Measurements from ENCODE around the gene SPAG4.

The SPAG4 gene

DNA sequence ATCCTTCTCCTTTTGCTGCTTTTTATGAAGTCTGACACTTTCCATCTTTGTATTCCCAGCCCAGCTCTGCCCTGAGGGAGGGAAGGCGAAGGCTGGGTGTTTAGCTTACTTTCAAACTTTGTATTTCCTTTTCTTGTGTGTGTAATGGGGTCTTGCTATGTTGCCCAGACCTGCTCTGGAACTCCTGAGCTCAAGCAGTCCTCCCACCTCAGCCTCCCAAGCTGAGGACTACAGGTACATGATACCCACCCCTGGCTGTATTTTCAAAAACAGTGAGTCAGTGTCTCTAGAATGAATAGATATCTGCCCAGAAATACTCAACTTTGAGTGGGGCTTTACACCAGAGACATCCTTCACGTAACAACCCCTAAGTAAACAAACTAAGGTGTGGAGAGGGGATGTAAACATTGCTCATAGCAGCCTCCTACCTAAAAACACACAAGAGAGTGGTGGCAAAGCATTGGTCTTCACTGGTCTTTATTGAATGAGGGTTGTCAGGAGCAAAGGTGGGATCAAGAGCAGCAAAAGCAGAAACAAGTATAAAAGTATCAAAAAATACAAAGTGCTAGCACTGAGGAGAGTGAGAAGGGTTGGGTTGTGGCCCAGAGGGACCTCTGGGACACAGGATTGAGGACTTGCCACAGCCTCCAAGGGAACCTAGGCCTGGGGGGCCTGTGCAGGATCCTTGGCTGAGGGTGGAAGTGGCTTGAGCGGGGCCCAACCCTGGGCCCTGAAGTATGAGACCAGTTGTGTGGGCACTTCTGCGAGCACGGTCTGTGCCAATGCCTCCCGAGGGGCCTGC is 10.2 kb downstream of the SPAG4 start:
- TF ChIP-seq, protein P1, sequence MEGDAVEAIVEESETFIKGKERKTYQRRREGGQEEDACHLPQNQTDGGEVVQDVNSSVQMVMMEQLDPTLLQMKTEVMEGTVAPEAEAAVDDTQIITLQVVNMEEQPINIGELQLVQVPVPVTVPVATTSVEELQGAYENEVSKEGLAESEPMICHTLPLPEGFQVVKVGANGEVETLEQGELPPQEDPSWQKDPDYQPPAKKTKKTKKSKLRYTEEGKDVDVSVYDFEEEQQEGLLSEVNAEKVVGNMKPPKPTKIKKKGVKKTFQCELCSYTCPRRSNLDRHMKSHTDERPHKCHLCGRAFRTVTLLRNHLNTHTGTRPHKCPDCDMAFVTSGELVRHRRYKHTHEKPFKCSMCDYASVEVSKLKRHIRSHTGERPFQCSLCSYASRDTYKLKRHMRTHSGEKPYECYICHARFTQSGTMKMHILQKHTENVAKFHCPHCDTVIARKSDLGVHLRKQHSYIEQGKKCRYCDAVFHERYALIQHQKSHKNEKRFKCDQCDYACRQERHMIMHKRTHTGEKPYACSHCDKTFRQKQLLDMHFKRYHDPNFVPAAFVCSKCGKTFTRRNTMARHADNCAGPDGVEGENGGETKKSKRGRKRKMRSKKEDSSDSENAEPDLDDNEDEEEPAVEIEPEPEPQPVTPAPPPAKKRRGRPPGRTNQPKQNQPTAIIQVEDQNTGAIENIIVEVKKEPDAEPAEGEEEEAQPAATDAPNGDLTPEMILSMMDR (conservative IDR thresholded peaks at IDR 0.05; ENCODE audit: low read length): no peak
- no peak for DNase-seq (ENCODE audit: low read depth)
- H3K4me3 ChIP-seq (ENCODE audit: low read length): no peak overlapping the region

DNA sequence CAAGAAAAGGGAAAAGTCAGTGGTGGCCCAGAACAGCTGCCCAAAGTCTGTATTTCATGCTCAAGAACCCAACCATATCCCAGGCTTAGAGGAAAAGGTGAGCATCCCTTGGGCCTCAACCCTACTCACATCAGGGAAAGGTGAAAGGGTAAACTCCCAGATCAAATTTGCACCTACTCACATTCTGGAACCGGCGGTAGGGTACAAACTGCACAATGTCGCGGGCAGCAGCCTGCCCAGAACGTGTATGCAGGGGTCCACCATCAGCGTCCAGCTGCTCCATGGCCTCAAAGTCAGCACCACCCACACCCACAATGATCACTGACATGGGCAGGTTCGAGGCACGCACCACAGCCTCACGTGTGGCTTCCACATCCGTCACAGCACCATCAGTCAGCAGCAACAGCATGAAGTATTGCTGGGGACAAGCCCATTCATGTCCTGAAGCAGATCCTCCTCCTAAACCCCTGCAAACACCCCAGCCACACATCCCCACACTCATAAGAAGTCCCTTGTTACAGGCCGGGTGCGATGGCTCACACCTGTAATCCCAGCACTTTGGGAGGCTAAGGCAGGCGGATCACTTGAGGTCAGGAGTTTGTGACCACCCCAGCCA is 10.9 kb downstream of the SPAG4 start:
- no peak for DNase-seq (ENCODE audit: low read depth)
- no peak overlapping the region for H3K4me3 ChIP-seq (ENCODE audit: low read length)
- TF ChIP-seq, protein P1 (conservative IDR thresholded peaks at IDR 0.05; ENCODE audit: low read length): no peak

DNA sequence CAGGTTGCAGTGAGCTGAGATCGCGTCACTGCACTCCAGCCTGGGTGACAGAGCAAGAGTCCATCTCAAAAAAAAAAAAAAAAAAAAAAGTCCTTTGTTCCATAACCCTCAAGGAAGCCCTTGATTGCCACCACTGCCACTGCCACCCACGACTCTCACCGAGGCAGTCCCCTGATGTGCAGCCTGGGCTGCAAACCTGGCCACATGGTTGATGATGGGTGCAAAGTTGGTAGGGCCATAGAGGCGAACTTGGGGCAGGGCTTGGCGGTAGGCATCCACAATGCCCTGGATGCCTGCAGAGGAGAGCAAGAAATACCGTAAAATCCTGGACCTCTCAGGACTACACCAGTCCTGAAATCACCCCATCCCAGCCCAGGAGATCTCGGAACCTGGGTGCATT is 11.5 kb downstream of the SPAG4 start:
- no peak for DNase-seq (ENCODE audit: low read depth)
- H3K4me3 ChIP-seq (ENCODE audit: low read length): no peak overlapping the region
- TF ChIP-seq, protein P1 (conservative IDR thresholded peaks at IDR 0.05; ENCODE audit: low read length): no peak

DNA sequence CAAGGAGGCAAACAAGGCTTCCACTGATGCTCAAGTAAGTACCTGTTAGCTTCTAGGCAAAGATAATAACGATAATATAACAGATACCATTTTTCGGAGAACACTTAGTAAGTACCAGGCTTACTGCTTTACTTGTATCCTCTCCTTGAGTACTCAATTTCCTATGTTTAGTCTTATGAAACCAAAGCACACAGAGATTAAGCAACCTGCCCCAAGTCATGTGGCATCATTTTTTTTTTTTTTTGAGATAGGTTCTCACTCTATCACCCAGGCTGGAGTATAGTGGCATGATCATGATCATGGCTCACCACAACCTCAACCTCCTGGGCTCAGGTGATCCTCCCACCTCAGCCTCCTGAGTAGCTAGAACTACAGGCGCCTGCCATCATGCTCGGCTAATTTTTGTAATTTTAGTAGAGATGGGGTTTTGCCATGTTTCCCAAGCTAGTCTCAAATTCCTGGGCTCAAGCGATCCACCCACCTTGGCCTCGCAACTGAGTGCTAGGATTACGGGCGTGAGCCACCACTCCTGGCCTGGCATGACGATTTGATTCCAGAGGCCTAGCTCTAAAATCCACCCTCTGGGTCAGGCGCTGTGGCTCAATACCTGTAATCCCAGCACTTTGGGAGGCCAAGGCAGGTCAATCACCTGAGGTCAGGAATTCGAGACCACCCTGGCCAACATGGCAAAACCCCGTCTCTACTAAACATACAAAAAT is 14.0 kb downstream of the SPAG4 start:
- no peak overlapping the region for H3K4me3 ChIP-seq (ENCODE audit: low read length)
- TF ChIP-seq, protein P1 (conservative IDR thresholded peaks at IDR 0.05; ENCODE audit: low read length): no peak
- DNase-seq (ENCODE audit: low read depth): no peak

DNA sequence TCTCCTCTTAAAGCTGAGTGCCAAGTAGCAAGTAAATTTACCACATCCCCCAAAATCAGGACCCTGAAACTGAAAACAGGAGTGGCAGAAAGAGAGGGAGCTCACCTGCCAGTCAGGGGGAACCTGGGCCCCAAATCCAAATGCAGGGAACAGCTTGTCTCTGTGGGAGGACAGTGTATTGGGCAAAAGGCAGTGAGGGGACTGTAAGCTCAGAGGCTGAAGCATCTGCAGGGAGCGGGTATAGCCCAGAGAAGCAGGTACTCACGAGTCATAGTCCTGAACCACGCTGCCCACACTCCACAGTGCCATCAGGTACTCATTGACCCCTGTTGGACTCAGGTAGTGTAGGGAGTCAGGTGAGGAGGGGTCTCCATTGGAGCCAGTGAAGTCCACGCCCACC is 15.0 kb downstream of the SPAG4 start:
- H3K4me3 ChIP-seq (ENCODE audit: low read length): no peak overlapping the region
- TF ChIP-seq, protein P1 (conservative IDR thresholded peaks at IDR 0.05; ENCODE audit: low read length): no peak
- no peak for DNase-seq (ENCODE audit: low read depth)

DNA sequence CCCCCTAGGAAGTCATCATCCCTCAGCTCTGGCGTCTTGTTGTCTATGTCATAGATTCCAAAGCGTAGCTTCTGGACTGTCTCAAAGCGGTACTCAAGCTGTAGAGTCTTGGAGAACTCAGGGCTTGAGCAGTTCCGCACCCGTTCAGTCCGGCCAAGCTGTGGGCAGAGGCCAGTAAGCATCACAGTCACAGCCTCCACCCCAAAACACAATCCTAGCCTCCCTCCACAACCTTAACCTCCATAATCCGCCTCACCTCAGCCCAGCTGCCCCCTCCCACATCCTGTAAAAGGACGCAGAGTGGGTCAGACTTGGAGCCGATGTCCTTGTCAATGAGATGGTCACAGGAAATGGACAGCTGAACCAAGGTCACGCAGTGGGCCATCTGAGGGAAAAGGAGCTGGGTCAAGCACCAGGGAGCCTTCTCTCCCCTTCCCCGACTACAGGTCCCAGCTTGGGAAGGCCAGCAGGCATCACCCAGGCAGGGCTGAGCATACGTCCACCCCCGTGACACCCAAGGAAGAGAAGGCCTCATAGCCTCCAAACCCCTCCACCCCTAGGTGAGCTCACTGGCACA is 17.0 kb downstream of the SPAG4 start:
- TF ChIP-seq, protein P1 (conservative IDR thresholded peaks at IDR 0.05; ENCODE audit: low read length): no peak
- H3K4me3 ChIP-seq (ENCODE audit: low read length): no peak overlapping the region
- no peak for DNase-seq (ENCODE audit: low read depth)
